ENCODE measurements around the gene TCP11L2. TPM values are rescaled to one million over a fixed set of nuclear protein-coding genes. Genes with fewer than 3 reads are reported as not detected.

The TCP11L2 gene
- total and polyA plus RNA-seq, 2 of the 13 experiments (the other 11 are each of a cell fraction or from before 2014, with no cell fraction given) = 4.6 to 24.1 TPM

GRCh38 chr12:106281056-106281782, 21.3 kb upstream of the TCP11L2 start (continued):
- TF ChIP-seq AHDC1 (CRISPR knock-in tag; IDR thresholded peaks at IDR 0.05; ENCODE audit: borderline replicate concordance) (no peak), NR2F2 (IDR thresholded peaks at IDR 0.05; ENCODE audit: borderline replicate concordance, low read depth) (peak; percentile 34; the same call in 1 of the 2 replicates), NFYB (CRISPR knock-in tag; IDR thresholded peaks at IDR 0.05) (no peak), BATF2 (CRISPR knock-in tag; IDR thresholded peaks at IDR 0.05) (no peak), ZGPAT (CRISPR knock-in tag; IDR thresholded peaks at IDR 0.05) (no peak), TP53 (CRISPR knock-in tag; conservative IDR thresholded peaks at IDR 0.05) (no peak), ARID2 (CRISPR knock-in tag; IDR thresholded peaks at IDR 0.05; ENCODE audit: borderline replicate concordance) (no peak), PAXIP1 (CRISPR knock-in tag; conservative IDR thresholded peaks at IDR 0.05) (peak; percentile 44; the same call in 1 of the 2 replicates), ZBTB39 (CRISPR knock-in tag; IDR thresholded peaks at IDR 0.05) (no peak)
